Chondrocyte (in vitro differentiated cells): ENCODE data around the gene FNBP1. TPM values are rescaled to one million over a fixed set of nuclear protein-coding genes. Genes with fewer than 3 reads are reported as not detected.
A peak's percentile ranks its signal among the peaks of the same experiment; 100 is the strongest.
"Not testable (repeated sequence)": the region's sequence is repeated elsewhere in the genome, so short reads cannot be mapped to it uniquely, and the experiment has no call there.

Experiments used
- DNase-seq: peaks from one replicate; pipeline ENCODE4 v3.0.0; 2021; ENCODE audit warnings: mixed read lengths, low spot score
- H3K27ac Mint-ChIP-seq: one replicate; pipeline ENCODE4 v1.8.0; 2021; ENCODE audit warnings: mild to moderate bottlenecking, moderate library complexity, mixed read lengths; ENCODE audit not compliant: unreplicated experiment
- H3K27me3 Mint-ChIP-seq: 2 replicates; pipeline ENCODE4 v1.8.0; 2021; ENCODE audit warnings: low read depth, mixed read lengths
- H3K36me3 Mint-ChIP-seq: 2 replicates; pipeline ENCODE4 v1.8.0; 2021; ENCODE audit warnings: low read depth, mixed read lengths
- H3K4me1 Mint-ChIP-seq: 2 replicates; pipeline ENCODE4 v1.8.0; 2021; ENCODE audit warnings: low read depth, mild to moderate bottlenecking, mixed read lengths
- H3K4me3 Mint-ChIP-seq: one replicate; pipeline ENCODE4 v1.8.0; 2021; ENCODE audit warnings: mild to moderate bottlenecking, moderate library complexity, mixed read lengths; ENCODE audit not compliant: unreplicated experiment
- H3K9me3 Mint-ChIP-seq: 2 replicates; pipeline ENCODE4 v1.8.0; 2021; ENCODE audit warnings: low read depth, mixed read lengths
- CTCF ChIP-seq: fragments of 200-600 bp; sonication (generic); IDR thresholded peaks from 2 replicates; pipeline ENCODE4 v1.5.0; 2021; ENCODE audit warnings: antibody characterized with exemption, mild to moderate bottlenecking, moderate library complexity
- total RNA-seq: library from RNA; stranded (reverse); gene quantifications from 3 replicates; pipeline ENCODE4 v1.2.1, GENCODE V29; 2021

FNBP1 gene
- total RNA-seq, 1 donor from 2014 or later: 61.2 TPM

DNA sequence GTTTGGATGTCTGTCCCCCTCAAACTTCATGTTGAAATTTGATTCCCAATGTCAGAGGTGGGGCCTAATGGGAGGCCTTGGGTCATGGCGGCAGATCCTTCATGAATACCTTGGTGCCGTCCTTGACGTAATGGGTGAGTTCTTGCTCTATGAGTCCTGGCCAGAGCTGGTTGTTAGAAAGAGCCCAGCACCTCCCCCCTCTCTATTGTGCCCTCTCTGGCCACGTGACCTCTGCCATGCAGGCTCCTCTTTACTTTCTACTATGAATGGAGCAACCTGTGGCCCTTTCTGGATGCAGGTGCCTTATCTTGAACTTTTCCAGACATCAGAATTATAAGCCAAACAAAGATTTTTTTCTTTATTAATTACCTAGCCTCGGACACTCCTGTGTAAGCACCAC, 40.7 kb downstream of the FNBP1 start:
- no peak for DNase-seq
- peaks cover 4% of the 10 kb centered on the region for H3K36me3 Mint-ChIP-seq
- H3K27ac Mint-ChIP-seq: no peak overlapping the region
- TF ChIP-seq CTCF: no peak
- H3K4me1 Mint-ChIP-seq: peaks cover 27% of the 10 kb centered on the region
- H3K9me3 Mint-ChIP-seq: no peaks in the 10 kb centered on the region
- no peak overlapping the region for H3K4me3 Mint-ChIP-seq
- no peaks in the 10 kb centered on the region for H3K27me3 Mint-ChIP-seq

DNA sequence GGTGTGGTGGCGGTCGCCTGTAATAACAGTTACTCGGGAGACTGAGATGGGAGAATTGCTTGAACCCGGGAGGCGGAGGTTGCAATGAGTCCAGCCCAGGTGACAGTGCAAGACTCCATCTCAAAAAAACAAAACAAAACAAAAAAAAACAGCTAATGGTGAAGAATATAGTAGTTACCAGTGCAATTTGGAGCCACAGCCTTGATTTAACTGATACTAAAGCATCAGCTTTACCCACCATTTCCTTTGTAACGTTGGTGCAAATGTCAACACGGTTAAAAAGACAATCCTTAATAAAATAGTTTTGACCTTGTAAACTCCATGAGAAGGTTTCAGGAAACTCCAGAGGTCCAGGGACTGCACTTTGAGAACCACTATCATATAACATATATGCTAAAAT, 41.8 kb downstream of the FNBP1 start:
- Mint-ChIP-seq H3K4me3 (no peak overlapping the region), H3K27ac (no peak overlapping the region), H3K4me1 (peaks cover 24% of the 10 kb centered on the region), H3K36me3 (peaks cover 4% of the 10 kb centered on the region), H3K27me3 (no peaks in the 10 kb centered on the region), H3K9me3 (no peaks in the 10 kb centered on the region)
- no peak for DNase-seq
- no peak for TF ChIP-seq CTCF

DNA sequence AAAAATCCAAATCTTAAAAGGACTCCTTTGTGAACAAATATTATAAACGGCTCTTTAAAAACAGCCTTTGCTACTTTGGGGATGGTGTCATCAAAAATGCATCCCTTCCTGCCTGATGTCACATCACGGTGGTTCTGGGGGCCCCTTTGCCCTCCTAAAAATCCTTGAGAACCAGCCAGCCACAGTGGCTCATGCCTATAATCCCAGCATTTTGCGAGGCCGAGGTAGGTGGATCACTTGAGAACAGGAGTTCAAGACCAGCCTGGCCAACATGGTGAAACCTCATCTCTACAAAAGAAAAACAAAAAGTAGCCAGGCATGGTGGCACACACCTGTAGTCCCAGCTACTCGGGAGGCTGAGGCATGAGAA, 43.9 kb downstream of the FNBP1 start:
- Mint-ChIP-seq H3K27ac (no peak overlapping the region), H3K36me3 (peaks cover 6% of the 10 kb centered on the region), H3K4me3 (no peak overlapping the region), H3K27me3 (no peaks in the 10 kb centered on the region), H3K4me1 (peaks cover 39% of the 10 kb centered on the region), H3K9me3 (no peaks in the 10 kb centered on the region)
- DNase-seq: no peak
- no peak for TF ChIP-seq CTCF

- no peak for TF ChIP-seq CTCF
- Mint-ChIP-seq H3K9me3 (no peaks in the 10 kb centered on the region), H3K4me3 (no peak overlapping the region), H3K27me3 (no peaks in the 10 kb centered on the region), H3K36me3 (peaks cover 6% of the 10 kb centered on the region), H3K4me1 (peaks cover 40% of the 10 kb centered on the region), H3K27ac (peak overlapping the region; percentile 3)
- no peak for DNase-seq
Observed at GRCh38 chr9:129998491-129999140, 44.4 kb downstream of the FNBP1 start.

GRCh38 chr9:129997706-129998105, 45.3 kb downstream of the FNBP1 start:
- H3K4me3 Mint-ChIP-seq, H3K9me3 Mint-ChIP-seq, H3K27me3 Mint-ChIP-seq, H3K36me3 Mint-ChIP-seq, DNase-seq, H3K27ac Mint-ChIP-seq: not testable (repeated sequence)
- peaks cover 40% of the 10 kb centered on the region for H3K4me1 Mint-ChIP-seq

DNA sequence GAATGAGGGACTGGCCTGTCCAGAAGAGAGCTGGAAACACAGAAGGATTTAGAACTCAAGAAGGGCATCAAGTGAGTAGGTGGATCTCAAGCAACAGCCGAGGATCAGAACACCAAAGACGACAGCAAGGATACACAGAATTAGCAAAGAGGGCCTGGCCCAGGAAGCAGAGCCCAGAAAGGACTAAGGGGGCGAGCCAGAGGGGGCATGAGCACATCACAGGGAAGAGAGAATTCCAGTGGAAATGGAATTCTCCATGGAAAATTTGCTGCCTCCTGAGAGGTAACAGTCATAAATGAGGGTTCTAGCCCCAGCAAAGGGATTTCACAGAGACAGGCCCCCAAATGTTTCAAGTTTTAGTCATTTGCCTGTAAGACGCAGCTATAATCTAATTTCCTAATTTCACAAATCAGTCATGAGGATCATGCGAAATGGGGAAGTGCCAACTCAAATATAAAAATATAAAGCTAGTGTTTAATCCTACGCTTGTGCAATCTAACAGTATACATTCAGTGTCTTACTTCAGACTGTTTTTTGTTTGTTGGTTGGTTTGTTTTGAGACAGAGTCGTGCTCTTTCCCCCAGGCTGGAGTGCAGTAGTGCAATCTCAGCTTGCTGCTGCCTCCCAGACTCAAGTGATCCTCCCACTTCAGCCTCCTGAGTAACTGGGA, 46.7 kb downstream of the FNBP1 start:
- Mint-ChIP-seq H3K36me3 (peaks cover 2% of the 10 kb centered on the region), H3K27me3 (no peaks in the 10 kb centered on the region), H3K4me1 (peaks cover 49% of the 10 kb centered on the region), H3K27ac (peak overlapping the region; percentile 68), H3K4me3 (no peak overlapping the region), H3K9me3 (no peaks in the 10 kb centered on the region)
- no peak for TF ChIP-seq CTCF
- no peak for DNase-seq
